Epidermal melanocyte (primary cell): ENCODE results near the gene CSNK1A1.
"Not testable (repeated sequence)": the region's sequence is repeated elsewhere in the genome, so short reads cannot be mapped to it uniquely, and the experiment has no call there.

ENCODE experiments used
- DNase-seq: peaks from one replicate; pipeline ENCODE4 v3.0.0; 2011; ENCODE audit warnings: low spot score; ENCODE audit not compliant: insufficient read length

CSNK1A1 gene

DNA sequence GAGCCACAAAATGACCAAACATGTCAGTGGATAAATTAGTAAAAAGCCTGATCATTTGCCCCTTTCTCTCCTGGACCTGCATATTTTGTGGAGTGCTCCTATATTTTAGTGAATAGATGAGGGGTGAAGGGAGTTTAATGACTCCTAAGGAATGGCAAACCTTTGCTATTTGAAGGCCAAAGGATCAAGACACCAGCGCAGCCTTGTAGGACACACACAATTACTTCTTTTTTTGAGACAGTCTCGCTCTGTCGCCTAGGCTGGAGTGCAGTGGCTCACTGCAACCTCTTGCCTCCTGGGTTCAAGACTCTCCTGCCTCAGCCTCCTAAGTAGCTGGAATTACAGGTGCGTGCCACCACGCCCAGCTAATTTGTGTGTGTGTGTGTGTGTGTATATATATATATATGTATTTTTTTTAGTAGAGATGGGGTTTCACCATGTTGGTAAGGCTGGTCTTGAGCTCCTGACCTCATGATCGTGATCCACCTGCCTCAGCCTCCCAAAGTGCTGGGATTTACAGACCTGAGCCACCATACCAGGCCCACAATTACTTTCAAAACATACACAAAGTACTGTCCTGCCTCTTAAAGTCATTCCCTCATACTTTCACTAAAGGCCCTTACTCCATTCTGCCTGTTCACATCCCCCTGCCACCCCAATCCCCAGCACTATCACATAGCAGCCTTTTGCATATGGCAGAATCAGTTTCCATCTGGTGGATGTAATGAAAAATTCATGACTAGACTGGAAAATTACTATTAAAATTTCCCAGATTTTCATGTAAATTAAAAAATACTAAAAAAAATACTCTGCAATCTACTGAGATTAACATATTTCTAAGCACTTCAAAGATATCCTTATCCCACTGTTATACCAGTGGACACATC is 60.4 kb downstream of the CSNK1A1 start:
- no peak for DNase-seq

GRCh38 chr5:149489605-149490037 is 61.6 kb downstream of the CSNK1A1 start:
- no peak for DNase-seq

DNA sequence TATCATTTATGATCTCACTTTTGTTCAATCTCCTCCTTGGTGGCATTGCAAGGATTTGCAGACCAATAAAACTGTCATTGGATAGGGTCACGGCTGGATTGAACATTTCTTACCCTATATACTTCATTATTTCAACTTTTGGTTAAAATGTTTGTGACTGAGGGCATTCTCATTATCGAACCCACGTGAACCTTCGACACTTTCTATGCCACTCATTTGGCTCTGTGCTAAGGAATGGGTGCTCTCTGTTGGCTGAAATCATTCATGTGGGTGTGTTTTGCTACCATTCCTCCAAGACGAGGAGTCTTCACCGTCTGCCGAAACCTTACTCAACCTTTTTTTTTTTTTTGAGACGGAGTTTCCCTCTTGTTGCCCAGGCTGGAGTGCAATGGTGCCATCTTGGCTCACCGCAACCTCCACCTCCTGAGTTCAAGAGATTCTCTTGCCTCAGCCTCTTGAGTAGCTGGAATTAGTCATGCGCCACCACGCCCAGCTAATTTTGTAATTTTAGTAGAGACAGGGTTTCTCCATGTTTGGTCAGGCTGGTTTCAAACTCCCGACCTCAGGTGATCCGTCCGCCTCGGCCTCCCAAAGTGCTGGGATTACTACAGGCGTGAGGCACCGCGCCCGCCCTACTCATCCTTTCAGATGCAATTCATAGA is 62.5 kb downstream of the CSNK1A1 start:
- DNase-seq = no peak

- no peak for DNase-seq
These were observed 63.6 kb downstream of the CSNK1A1 start for GRCh38 chr5:149487672-149488071.

GRCh38 chr5:149486726-149487635 is 64.3 kb downstream of the CSNK1A1 start:
- DNase-seq = no peak

- no peak for DNase-seq
These were observed 65.3 kb downstream of the CSNK1A1 start for GRCh38 chr5:149485655-149486615.

DNA sequence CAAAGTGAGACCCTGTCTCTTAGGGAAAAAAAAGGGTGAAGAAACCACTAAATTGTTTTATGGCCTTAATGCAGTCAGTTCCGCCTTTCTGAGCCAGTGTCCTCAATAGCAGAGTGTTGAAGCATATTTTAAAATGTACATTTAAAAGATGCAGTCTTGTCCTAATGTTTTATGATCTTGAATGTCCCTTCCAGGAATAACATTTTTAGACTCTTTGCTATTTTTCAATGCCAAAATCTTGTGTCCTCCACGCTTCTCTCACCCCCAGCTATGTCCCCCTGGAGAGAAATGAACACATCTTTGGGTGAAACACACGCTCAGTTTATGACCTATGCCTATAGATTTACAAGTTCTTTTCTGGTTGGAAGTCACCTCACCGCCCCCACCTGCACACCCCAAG is 69.8 kb downstream of the CSNK1A1 start:
- DNase-seq = no peak

- DNase-seq = no peak
These were observed 72.5 kb downstream of the CSNK1A1 start for GRCh38 chr5:149478761-149479160.

- DNase-seq = no peak
These were observed 75.5 kb downstream of the CSNK1A1 start for GRCh38 chr5:149475777-149476176.

- no peak for DNase-seq
These were observed 77.0 kb downstream of the CSNK1A1 start for GRCh38 chr5:149474198-149474597.

DNA sequence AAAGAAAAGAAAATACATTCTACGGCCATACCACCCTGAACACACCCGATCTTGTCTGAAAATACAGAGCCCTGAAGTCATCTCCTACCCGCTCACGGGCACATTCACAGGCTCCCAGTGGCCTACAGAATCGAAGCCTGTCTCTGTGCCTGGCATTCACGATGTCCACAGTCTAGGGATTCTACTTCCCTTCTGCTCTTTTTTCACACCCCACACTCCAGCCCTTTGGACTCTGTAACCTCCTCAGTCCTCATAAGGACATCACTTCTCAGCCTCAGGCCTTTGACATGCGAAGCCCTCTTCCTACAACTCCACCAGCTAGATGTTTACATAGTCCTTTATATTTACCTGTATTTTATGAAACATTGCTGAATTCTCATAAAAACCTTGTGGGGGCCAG is 77.8 kb downstream of the CSNK1A1 start:
- DNase-seq = no peak

GRCh38 chr5:149472399-149472798 is 78.8 kb downstream of the CSNK1A1 start:
- no peak for DNase-seq

- no peak for DNase-seq
These were observed 79.6 kb downstream of the CSNK1A1 start for GRCh38 chr5:149471406-149472183.

GRCh38 chr5:149470942-149471341 is 80.3 kb downstream of the CSNK1A1 start:
- no peak for DNase-seq

GRCh38 chr5:149466457-149466972 is 84.7 kb downstream of the CSNK1A1 start:
- DNase-seq = no peak

GRCh38 chr5:149464796-149465489 is 86.3 kb downstream of the CSNK1A1 start:
- DNase-seq = no peak

GRCh38 chr5:149461907-149462306 is 89.3 kb downstream of the CSNK1A1 start:
- DNase-seq = not testable (repeated sequence)

DNA sequence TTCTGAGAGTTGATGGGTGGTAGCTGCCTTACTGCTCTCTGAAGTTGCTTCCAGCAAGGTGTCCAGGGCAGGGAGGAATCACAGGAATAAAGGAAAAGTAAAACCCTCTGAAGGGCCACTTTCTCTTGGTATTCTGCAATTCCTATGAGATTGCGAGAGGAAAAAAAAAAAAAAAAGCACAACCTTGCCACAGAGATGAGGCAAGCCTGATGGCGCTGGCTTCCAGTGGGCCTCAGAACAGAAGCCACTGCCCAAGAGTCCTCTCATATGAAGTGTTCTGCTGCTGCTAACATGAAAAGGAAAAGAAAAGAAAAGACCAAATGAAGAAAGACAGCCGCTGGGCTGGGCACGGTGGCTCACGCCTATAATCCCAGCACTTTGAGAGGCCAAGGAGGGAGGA is 91.3 kb downstream of the CSNK1A1 start:
- DNase-seq = no peak

DNA sequence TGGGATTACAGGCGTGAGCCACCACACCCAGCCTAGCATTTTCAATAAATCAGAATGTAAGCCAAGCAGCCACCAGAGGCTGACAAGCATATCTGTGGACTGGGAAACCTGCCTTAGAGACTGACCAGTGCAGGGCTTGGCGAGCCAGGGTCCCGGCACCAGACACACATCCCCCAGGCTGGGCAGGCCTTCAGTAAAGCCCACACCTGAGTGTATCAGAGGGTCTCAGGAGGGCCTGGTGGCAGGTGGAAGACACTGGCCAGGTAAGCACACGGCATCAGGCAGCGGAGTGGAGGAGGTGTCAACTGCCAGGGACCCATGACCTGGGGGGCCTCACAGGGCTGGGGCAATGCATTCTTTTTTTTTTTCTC is 93.9 kb downstream of the CSNK1A1 start:
- no peak for DNase-seq
